Measurements from ENCODE around the gene ME2.
"Not testable (repeated sequence)": the region's sequence is repeated elsewhere in the genome, so short reads cannot be mapped to it uniquely, and the experiment has no call there.

ME2 gene

DNA sequence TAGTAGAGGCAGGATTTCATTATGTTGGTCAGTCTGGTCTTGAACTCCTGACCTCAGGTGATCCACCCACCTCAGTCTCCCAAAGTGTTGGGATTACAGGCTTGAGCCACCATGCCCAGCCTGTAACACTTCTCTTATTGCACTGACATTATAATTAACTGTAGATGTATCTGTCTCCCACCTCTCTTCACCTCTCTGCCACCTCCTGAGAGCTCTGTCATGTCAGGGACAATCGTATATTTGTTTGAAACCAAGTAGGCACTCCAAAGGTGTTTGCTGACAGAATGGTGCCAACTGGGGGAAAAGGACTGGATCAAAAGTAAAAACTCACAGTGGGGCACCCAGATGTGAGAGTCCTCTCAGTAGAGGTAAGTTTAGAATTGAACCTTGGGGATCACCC lies 17.3 kb upstream of the ME2 start:
- DNase-seq (ENCODE audit: low spot score) = no peak

DNA sequence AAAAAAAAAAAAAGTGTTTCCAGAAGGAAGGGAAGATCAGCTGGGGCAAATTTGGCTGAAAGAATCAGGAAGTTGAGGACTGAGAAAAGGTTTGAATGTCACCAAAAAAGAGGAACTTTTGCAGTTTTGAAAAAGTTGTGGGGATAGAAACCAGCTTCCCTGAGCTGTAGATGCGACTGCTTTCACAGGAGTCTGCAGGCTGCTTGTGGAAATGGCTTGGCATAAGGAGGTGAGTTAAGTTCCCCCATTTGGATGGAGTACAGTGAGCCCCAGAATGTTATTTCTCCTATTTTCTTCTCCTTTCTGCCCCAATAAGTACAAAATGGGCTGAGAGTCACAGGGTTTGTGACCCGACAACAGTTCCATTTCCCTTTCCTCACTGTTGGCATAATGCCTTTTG lies 16.5 kb upstream of the ME2 start:
- DNase-seq (ENCODE audit: low spot score) = no peak

DNA sequence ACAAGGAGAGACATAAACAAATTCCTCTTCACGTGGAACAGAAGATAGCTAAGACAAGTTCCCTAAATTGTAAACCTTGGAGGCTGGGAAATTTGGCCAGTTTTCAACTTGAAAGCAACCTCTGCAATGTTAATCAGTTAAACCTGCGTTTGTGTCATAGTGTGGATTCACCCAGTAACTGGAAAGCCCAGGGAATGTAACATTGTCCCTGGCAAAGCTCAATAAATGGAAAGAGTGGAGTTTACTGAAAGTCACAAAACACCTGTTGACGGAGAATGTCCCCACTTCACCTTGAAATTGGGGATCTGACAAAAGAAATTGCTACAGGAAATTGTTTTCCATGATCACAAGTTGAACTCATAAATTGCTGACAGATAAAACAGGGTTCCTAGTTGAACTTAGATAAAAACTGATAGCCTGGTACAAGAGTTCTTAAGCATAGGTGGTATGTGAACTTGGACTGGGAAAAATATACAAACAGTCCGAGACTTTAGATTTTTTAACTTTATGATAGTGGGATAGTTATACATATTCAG lies 15.0 kb upstream of the ME2 start:
- no peak for DNase-seq (ENCODE audit: low spot score)

DNA sequence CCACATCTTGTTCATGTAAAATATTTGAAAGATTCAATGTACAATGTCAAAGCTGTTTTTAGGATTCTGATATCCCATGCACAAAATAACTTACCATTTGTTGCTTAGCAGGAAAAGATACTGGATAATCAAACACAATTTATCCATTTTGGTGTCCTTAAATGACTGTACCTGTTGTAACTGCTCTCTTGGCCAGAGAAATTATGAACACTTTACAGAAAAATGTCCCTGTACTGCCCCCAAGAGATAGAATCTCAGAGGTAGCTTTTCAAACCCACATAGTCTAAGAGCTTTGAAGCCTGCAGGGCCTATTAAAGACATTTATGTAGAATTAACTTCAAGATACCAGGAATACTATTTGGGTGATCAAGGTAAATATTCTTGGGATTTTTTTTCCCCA lies 12.2 kb upstream of the ME2 start:
- peak; percentile 45 for DNase-seq (ENCODE audit: low spot score)

DNA sequence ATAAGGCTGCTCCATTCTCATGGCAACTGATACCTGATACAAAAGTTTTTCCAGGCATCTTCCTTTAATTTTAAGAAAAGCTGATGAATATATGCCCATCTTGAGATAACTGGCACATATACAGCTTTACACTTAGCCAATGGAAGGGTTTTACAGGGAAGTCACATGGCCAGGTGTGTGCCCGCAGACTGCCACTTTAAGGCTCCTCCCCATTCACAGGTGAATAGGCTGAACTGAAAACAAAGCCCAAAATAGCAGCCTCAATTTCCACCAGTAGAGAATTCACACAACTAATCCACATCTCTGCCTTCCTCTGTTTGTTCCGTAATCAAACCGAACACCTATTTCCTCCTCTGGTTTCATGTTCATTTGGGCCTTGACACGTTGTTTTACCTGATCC lies 9.8 kb upstream of the ME2 start:
- no peak for DNase-seq (ENCODE audit: low spot score)

DNA sequence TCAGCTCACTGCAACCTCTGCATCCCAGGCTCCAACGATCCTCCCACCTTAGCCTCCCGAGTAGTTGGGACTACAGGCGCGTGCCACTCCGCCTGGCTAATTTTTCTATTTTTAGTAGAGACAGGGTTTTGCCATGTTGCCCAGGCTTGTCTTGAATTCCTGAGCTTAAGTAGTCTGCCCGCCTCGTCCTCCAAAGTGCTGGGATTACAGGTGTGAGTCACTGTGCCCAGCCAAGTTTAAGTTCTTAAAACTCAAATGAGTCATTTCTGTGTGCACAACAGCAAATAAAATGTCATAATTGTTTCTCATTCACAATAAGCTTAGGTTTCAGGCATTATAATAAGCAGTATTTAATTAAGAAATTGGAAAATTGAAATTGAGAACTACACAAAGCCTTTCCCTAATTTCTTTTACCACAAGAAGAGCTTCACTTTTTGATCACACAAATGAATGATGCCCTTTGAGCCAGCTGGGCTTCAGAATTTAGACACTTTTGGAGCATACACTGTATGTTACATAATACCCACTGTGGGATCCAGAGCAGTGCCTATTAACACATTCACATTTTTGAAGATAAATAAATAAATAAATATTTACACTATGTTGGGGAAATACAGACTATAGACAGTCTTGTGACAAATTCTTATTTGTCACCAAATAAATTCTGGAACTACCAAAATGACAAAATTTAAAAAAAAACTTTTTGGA lies 8.6 kb upstream of the ME2 start:
- peak; percentile 85 for DNase-seq (ENCODE audit: low spot score)

DNA sequence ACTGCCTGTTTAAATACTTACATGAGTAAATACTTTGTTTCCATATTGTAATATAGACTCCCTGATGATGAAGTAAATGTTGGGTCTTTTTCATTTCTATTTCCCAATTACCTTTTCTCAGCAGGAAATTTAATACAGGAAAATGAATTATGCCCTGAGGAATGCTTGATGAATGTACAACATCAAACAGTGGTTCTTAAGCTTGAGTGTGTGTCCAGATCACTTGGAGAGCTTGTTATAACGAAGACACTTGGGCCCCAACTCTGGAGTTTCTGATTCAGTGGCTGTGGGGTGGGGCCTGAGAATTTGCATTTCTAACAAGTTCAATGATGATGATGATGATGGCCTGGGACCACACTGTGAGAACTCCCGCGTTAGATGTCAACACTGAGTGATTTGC lies 7.1 kb upstream of the ME2 start:
- DNase-seq (ENCODE audit: low spot score) = no peak

DNA sequence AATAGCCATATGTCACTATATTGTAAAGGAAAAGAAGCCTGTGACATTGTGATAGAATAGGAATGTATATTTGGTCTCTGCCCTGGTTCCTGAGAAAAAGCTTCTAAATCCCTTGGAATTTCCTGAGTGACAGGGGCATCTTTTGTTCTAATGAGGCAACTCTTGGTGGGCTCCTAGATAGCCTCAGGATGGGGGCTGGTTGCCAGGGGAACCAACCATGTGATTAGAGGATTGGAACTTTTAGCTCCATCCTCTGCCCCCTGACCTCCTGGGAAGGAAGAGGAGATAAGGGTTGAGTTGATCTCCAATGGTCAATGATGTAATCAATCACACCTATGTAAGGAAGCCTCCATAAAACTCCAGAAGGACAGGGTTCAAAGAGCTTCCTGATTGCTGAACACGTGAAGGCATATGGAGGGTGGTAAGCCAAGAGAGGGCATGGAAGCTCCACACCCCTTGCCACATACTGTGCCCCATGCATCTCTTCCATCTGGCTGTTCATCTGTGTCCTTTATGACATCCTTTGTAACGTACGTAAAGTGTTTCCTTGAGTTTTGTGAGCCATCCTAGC lies 2.9 kb upstream of the ME2 start:
- DNase-seq (ENCODE audit: low spot score) = no peak

DNA sequence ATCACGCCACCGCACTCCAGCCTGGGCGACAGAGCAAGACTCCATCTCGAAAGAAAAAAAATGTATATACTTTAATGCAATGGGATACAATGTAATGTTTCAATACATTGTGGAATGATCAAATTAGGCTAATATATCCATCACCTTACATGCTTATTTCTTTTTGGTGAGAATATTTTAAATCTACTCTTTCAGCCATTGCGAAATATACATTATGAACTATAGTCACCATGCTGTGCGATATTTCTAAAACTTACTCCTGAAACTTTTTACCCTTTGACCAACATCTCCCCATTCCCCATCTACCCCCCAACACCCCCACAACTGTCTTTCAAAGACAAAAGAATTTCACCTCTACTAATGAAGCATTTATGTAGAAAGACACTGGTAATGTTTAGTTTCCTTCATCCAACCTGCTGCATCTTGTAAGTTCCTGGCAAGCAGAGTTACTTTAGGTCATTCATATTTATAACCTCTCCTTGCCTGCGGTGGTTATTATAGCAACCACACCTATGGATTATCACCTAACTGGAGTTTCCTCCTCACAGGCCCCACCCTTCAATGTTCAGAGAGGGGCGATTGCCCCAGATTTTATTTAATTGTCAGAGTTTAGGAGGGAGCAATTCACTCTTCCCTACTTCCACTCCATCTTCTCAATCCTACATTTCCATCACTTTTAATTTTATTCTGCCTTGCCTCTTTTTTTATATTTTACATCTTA lies 1.2 kb upstream of the ME2 start:
- DNase-seq (ENCODE audit: low spot score) = no peak

DNA sequence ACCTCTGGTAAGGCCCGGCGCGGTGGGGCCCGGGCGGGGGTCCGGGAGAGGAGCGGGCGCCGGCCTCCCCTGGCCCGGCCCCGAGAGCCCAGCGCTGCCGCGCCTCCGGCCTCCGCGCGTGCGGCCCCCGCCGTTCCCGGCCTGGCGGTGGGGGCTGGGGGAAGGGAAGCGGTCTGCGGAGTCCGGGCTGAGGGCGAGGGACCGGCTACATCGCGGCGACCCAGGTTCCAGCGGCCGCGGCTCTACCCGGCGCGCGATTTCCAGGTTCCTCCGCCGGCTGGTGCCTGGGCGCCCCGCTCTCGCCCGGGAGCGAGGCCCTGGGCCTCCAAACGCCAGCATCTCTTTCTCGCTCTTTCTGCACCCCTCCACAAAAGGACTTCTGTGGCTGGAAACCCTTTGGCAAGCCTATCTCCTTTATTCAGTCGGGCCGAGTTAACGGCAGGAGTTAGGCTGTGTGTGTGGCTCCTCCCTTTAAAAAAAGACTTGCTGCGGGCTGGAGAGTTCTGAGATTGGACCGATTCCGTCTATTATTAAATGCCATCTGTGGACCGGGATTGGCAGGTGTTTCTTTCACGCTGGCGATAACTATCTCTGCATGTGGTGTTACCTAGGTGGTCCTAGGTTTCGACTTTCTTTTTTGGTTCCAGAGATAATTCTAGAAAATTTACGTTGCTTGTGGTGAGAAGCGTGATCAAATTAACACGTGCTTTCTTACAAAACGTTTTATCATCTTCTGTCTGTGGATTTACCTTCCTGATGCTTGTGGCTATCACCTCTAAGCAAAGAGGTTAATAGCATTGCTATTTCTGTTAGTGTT lies 592 bp downstream of the ME2 start:
- DNase-seq (ENCODE audit: low spot score) = peak; percentile 47

DNA sequence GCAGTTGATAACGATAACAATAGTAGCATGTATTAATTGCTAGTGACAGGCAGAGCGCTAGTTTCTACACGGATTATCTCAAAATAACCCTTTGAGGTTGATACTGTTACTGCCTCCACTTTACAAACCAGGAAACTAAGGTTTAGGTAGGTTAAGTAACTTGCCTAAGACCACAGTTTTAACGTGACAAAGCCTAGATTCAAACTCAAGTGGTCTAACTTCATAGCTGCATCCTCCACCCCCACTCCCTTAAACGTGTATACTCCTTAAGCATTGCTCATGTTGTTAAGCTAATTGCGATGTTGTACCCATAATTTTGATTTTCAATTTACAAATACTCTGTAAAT lies 1.2 kb downstream of the ME2 start:
- peak; percentile 32 for DNase-seq (ENCODE audit: low spot score)

DNA sequence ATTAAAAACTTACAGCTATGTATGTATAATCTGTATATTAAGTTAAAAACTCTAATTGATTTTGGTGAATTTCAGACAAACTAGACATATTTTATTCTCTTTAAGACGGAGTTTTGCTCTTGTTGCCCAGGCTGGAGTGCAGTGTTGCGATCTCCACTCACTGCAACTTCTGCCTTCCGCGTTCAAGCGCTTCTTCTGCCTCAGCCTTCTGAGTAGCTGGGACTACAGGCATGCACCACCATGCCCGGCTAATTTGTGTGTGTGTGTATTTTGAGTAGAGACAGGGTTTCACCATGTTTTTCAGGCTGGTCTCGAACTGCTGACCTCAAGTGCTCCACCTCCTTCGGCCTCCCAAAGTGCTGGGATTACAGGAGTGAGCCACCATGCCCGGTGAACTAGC lies 2.0 kb downstream of the ME2 start:
- DNase-seq (ENCODE audit: low spot score) = not testable (repeated sequence)

DNA sequence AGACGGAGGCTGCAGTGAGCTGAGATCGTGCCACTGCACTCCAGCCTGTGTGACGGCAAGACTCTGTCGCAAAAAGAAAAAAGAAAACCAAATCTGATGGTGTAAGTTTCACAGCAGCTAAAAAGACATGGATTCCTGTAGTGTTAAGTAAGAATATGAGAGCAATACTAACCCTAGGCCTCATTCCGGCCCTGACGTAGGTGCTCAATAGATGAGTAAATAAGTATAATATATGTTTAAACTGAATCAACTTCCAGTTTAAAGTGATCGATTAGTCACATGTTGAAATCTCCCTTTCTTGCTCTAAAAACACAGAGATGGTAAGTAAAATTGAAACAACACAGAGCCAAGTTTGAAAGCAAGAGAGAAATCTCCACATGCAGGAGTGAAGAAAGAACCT lies 8.0 kb downstream of the ME2 start:
- no peak for DNase-seq (ENCODE audit: low spot score)

DNA sequence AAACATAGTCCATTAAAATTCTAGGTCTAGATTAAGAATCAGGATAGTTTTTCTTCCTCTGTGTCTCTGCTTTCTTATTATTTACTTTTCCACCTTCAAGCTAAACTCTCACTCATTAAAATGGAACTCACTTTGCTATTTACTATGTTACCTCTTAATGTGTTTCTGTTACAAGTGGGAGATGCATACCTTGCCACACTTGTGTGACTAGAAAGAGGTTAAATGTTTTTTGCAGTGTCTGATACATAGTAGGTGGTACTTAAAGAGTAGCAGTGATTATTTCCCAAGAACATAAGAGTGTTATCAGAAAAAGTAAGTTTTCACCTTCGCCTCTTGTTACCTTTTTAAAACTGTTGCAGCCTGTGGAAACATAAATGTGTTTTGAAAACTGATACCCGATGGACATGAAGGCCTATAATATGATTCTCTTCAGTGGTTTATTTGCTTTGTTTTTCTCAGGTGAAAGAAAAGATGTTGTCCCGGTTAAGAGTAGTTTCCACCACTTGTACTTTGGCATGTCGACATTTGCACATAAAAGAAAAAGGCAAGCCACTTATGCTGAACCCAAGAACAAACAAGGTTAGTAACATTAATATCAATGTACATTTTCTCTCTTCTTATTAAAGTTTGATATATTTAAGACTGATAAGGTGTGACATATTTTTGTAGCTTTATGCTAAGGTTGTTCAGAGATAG lies 16.6 kb downstream of the ME2 start:
- DNase-seq (ENCODE audit: low spot score) = no peak

DNA sequence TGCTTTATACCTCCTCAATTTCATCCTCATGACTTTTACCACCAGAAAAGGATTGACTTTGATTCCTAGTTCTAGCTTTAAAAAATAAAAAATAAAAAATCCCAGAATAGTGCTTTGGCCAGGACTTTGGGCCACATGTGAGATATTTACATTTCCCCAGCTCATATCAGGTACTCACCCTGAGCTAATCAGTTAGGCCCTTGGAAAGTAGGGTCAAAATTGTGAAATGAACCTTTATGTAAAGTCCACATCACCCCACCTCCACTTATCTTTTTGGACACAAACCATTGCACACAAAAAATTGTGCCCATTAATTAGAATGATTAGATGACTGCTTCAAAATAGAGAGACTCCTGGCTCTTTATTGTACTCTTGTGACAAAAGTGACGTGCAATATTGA lies 17.2 kb downstream of the ME2 start:
- no peak for DNase-seq (ENCODE audit: low spot score)

DNA sequence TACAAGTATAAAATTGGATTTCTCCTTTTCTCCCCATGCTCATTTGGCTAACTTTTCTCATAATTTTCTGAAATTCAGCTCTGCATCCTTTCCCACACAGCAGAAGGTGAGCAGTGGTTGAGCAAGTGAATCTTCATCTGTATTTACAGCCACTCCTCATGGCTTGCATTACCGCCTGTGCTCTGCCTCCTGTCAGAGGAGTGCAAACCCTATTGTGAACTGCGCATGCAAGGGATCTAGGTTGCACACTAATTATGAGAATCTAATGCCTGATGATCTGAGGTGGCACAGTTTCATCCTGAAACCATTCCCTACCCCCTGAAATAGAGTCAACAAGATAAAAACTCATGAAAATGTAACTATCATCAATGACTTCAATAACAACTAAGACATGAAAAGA lies 20.0 kb downstream of the ME2 start:
- DNase-seq (ENCODE audit: low spot score) = no peak

DNA sequence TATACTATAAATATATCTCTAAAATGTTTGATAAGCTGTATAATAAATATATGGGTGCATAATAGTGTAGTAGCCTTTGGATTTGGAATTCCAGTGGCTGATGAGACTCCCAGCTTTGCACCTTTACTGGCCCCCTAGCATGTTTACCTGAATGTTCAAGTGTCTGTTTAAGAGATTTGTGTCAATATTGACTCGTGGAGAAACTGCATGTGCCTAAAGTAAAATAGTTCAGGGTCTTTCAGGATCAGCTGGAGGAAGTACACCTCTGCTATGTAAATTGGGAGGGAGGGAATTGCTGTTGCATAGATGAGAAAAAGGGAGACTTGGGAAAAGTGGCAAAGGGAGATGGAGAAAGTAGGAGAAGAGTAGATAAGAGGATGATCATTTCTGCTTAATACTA lies 23.9 kb downstream of the ME2 start:
- no peak for DNase-seq (ENCODE audit: low spot score)

DNA sequence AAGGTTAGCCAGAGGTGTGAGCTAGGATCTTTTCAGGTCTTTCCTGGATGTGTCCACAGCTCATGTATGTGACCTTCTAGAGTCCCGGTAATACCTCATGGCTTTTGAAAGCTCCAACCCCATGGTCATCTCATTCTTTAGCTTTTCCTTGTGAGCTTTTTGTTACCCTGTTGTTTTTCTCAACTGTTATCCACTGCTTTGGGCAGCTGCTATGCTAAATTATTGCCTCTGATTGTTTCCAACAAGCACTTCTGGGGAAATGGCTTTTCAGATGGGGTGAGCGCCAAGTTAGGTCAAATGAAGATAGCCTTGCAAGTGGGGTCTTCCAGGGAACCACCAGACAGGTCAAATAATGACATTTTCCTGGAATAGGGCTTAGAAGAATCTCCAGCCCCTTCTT lies 27.9 kb downstream of the ME2 start:
- DNase-seq (ENCODE audit: low spot score) = no peak

DNA sequence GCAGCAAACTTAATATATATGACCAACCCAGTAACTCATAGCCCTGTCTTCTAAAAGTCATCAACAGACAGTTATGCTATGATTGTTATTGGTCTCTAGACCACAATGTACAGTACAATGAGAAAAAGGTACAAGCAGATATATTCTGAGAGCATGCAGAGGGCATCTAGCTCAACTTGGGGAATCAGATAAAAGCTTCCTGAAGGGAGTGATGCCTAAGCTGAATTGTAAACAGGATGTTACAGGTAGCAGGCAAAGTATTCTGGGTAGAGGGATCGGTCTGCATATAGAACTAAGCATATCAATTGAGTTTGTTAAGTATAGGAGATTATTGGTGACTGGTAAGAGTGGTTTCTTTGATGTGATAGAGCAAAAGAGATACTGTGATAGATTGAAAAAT lies 30.3 kb downstream of the ME2 start:
- DNase-seq (ENCODE audit: low spot score) = no peak

DNA sequence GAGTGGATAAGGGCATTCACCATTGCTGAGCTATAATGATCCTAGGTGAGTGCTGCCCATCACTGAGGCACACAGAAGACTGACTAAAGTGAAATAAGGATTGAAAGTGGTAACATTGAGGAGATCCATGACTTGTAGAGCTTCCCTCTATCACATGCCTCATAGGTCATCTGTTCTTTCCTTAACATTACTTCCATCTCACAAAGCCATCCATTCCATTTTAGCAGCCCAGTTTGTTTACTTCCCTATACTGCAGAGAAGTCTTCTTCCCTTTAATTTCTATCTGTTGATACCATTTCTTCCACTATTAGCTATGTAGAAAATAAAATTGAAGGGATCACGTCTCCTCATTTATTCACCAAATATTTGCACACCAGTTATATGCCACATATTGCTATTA lies 32.1 kb downstream of the ME2 start:
- no peak for DNase-seq (ENCODE audit: low spot score)

DNA sequence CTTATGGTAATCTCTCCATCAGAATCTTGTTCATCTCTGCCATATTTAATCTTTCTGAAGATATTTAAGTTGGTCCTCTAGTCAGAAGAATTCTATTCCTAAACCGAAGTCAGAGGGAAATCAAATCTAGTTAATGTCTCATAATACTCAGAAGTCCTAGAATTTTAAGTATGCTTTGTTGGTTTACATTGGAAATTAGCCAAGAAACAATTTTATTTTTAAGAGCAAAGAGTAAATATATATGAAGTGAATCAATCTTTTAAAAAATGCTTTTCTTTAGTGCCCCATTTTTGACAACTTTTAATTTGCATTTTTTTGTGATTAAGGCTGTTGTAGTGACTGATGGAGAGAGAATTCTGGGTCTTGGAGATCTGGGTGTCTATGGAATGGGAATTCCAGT lies 38.1 kb downstream of the ME2 start:
- no peak for DNase-seq (ENCODE audit: low spot score)

DNA sequence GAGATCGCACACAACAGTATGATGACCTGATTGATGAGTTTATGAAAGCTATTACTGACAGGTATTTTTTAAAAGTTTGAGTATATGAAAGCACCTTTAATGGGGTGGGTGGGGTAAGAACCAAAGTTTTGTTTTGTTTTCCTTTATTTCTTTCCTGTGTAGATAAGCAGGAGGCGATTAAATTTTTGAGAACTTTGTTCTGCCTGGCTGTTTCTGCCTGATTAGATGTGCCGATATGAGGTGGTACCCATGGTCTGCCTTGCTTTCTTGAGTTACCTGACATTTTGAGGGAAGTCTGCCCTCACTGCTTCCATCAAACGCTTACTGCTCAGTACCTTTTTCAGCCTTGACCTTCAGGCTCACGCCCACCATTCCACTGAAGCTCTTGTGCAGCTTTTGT lies 39.2 kb downstream of the ME2 start:
- no peak for DNase-seq (ENCODE audit: low spot score)

Measured in RKO (cell line).